NT2/D1 (cell line): ENCODE results near the gene BRINP3.

Experiments used
- SUZ12 ChIP-seq: IDR thresholded peaks from 2 replicates; pipeline ENCODE4 v1.6.1; 2011; ENCODE audit not compliant: insufficient read length, insufficient read depth; ENCODE audit errors: extremely low read depth
- YY1 ChIP-seq: IDR thresholded peaks from 2 replicates; pipeline ENCODE4 v1.6.1; 2011; ENCODE audit not compliant: insufficient read length, insufficient read depth
- ZNF274 ChIP-seq: IDR thresholded peaks from 2 replicates; pipeline ENCODE4 v1.6.1; 2011; ENCODE audit warnings: mild to moderate bottlenecking, low read depth, low read length

DNA sequence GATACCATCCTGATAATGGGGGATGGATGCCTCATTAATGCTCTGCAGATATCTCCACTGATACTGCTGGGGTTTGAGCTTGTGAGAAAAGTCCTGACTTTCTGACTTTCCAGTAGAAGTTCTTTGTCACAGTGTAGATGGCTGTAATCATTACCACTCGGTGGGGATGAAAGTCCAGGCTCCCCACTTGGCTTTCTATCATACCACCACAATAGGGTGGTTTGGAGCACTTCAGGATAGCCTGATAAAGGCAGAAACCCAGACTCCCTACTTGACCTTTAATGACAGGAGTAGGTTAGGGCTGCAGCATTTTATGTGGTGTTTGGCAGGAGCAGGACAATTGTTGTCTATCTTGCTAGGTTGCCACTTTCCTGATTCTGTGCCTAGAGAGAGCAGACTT is 294.1 kb downstream of the BRINP3 start:
- TF ChIP-seq YY1 (no peak), ZNF274 (no peak), SUZ12 (no peak)
